Activated CD8-positive, alpha-beta memory T cell treated with anti-CD3 and anti-CD28 coated beads for 4 hours (primary cell): Measurements from ENCODE around the gene RPL23.
A peak's percentile ranks its signal among the peaks of the same experiment; 100 is the strongest.

Source experiments
- DNase-seq, 2 donors: peaks; one replicate each; pipeline ENCODE4 v3.0.0-alpha.2; 2020; ENCODE audit warnings: low read depth in 2 of 2

The RPL23 gene

GRCh38 chr17:38853292-38854219 lies at the start of gene RPL23:
Gene RPL23, minus strand, starts transcription at chr17:38853721. Its CDS starts 11 bp downstream, at chr17:38853710.
- peak; percentile 84 to 90 for DNase-seq

DNA sequence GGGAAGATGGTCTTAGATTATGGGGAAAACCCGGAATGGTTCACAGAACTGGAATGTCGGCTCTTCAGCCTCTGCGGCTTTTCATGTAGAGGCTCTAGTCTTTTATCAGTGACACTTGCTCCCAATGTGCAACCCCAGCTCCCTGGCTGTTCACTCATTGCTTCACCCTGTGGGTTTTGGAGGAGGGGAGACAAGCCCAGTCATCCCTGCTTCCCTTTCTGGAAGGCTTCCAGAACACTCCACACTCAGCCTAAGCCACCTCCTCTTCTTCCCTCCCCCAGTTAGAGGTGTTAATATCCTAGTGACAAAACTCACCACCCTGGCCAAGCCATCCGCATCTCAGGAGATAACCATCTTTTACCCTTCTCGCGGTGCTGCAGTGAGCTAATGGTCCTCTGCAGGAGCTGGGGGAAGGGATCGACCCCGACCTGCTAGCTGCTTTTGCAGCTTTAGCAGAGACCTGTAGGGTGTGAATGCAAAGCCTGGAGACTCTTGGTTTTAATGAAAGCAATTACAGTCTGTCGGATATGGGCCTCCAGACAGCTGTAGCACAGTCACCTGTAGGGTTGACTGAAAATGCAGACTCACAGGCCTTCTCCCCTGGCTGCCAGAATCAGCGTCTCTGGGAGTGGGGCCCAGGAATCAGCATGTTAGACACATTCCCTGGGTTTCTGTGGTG lies 47.6 kb upstream of the RPL23 start:
- DNase-seq, result no peak

- DNase-seq, result no peak
Measured at GRCh38 chr17:38899421-38899820, 45.9 kb upstream of the RPL23 start.

DNA sequence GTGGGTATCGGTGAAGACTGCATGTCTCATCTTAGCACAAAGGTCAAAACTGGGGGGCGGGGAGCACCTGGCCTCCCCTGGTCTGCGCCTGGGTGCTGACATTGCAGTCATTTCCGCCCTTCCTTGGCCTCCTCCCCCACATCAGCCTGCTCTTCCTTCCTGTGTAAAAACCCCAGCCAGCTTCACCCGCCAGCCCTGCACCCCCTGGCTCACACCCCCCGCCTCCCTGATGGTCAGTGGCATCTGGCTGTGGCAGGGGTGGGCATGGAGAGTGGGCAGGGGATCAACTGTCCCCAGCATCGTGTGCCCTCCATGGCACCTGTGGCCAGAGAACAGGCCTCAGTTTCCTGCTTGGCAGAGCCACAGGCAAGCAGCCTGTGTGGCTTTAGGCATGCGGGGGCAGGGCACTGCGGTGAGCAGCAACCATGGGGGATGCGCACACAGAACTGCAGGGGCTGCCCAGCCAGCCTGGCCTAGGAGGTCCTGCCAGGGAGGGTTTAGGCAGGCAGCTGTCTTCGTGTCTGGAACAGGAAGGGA lies 45.4 kb upstream of the RPL23 start:
- peak; percentile 83 to 86 for DNase-seq

DNA sequence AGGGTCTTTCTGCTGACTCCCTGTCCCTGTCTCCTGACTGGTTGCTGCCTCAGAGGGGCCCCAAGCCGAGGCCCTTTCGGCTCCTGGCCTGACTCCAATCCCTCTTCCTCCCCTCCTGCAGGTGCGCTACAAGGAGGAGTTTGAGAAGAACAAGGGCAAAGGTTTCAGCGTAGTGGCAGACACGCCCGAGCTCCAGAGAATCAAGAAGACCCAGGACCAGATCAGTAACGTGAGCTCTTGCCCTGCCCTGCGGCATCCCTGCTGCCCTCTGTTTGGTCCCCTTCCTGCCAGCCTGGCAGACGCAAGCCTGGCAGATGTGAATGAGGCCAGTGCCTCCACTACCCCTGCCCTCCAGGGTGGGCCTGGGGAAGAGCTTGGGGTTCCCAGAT lies 44.8 kb upstream of the RPL23 start:
- DNase-seq, result no peak

GRCh38 chr17:38897671-38898290 lies 44.3 kb upstream of the RPL23 start:
- no peak for DNase-seq

GRCh38 chr17:38897176-38897575 lies 43.7 kb upstream of the RPL23 start:
- no peak for DNase-seq

DNA sequence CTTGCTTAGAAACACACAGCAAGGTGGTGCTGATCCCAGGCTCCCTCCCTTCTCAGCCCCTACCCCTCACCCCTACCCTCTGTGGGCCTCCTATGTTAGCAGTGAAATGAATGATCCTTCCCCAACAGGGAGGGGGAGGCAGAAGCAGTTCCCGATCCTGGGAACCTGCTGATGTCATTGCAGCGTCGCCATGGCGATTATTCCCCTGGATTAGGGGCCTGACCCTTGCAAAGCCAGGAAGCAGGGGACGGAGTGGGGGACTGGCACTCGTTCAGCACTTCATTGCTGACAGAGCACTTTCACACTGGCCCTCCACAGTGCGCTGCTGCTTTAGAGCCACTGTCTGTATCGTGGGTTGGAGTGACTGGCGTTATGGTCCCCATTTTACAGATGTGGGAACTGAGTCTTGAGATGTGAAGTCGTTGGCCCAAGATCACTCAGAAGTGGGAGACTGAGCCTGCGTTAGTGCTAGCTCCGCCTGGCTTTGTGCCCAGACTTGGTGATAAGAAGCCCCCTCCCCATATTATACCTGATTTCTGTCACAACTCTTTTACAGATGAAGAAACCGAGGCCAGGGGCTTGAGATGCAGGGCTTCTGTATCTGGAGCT lies 42.9 kb upstream of the RPL23 start:
- no peak for DNase-seq

DNA sequence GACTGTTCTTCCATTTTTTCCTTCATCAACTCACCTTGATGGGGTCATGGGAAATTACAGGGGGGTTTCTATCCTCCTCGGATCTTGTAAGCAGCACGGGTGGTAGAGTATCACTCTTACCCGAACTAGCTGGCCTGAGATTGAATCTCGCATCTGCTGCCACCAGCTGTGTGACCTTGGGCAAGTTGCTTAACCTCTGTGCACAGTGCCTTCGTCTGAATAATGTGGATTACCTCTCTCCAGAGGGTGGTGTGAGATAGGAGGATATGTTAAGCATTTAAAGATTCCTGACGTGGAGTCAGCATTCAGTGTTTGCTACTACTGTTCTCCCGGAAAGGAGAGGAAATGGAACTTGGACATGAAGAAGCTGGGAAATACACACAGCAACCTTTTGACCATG lies 40.8 kb upstream of the RPL23 start:
- DNase-seq, result no peak

GRCh38 chr17:38893607-38894006 lies 40.1 kb upstream of the RPL23 start:
- DNase-seq, result no peak

GRCh38 chr17:38893113-38893512 lies 39.6 kb upstream of the RPL23 start:
- no peak for DNase-seq

DNA sequence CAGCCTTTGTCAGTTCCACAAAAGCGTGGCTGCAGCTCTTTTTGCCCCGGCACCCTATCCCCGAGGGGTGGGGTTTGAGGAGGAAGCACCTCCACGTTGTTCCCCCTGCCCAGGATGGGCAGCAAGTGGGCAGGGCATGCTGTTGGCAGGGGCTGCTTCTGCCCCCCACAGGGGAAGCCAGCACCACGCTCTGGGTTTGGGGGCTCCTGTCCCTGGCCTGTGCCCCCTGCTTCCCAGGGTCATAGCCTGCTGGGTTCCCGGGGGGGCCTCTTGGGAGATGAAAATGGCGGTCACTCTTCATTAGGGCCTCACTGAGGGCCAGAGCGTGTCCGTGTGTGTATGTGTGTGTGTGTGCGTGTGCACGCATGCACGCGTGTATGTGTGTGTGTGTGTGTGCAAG lies 39.1 kb upstream of the RPL23 start:
- DNase-seq, result no peak

DNA sequence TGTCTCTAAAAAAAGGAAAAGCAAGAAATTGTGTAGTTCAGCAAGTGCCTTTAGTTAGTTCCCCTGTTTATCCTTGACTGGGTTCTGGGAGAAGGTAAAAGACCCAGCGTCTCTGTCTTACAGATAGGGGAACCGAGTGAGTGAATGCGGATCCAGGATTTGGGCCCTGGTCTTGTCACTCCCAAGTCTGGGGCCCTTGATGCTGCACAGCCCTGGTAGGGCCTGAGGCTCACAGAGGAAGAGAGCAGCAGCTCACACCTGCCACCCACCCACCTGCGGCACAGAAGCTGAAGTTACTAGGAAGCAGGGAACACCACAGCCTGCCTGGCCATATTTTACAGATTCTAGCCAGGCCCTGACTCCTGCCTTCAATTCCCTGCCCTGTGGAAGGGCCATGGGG lies 38.6 kb upstream of the RPL23 start:
- no peak for DNase-seq

- no peak for DNase-seq
Measured at GRCh38 chr17:38891441-38891840, 37.9 kb upstream of the RPL23 start.

DNA sequence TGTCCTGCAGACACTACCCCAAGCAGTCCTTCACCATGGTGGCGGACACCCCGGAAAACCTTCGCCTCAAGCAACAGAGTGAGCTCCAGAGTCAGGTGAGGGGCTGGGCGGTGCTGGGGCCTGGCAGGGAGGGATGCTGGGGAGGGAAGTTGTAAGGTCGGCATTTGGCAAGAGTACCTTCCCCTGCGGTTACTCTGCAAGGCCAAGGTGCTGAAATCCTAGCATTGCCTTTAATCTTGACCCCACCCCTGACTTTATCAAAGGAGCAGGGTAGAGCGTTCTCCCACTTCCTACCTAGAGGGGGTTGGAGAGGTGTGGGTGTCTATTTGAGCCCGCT lies 36.9 kb upstream of the RPL23 start:
- no peak for DNase-seq

DNA sequence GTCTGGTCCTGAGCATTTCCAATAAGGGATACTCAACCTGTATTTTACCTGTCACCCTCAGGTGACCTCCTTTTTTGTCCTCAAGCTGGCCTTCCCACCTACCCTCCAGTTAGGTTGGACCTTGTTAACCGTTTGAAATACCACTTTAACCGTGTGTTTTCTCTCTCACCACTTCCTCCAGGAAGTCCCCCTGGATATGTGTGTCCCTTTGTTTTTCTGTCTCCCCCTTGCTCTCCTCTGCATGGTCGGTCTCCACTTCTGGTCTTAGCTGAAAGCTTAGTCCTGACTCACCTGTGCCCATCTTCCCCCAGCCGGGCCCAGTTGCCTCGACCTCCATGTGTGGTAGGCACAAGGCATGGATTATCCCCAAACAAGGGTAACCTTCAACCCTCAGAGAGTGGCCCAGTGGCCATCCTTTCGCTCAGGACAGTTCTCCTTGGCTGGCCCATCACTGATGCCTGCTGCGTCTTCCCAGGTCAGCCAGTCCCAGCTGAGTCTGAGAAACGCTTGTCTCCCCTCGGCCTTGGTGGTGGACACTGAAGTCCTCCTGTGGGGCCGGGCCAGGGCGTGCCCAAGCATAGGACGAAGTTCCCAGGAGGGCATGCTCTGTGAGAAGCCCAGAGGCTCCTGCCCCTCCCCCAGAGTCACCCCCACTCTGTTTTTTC lies 36.4 kb upstream of the RPL23 start:
- no peak for DNase-seq

- no peak for DNase-seq
Measured at GRCh38 chr17:38888842-38889241, 35.3 kb upstream of the RPL23 start.

DNA sequence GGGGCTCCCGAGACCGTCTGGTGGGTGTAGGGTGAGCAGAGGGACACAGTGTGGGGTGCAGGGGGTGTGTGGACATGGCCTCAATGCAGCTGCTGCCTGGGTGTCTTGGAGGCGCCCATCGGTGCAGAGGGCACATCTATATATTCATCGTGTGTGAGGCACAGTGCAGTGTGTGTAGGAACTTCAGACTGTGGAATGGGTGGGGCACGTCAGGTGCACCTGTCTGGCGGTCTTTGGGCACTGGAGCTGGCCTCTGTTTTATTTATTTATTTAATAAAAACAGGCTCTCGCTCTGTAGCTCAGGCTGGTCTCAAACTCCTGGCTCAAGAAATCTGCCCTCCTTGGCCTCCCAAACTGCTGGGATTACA lies 33.1 kb upstream of the RPL23 start:
- DNase-seq, result no peak

DNA sequence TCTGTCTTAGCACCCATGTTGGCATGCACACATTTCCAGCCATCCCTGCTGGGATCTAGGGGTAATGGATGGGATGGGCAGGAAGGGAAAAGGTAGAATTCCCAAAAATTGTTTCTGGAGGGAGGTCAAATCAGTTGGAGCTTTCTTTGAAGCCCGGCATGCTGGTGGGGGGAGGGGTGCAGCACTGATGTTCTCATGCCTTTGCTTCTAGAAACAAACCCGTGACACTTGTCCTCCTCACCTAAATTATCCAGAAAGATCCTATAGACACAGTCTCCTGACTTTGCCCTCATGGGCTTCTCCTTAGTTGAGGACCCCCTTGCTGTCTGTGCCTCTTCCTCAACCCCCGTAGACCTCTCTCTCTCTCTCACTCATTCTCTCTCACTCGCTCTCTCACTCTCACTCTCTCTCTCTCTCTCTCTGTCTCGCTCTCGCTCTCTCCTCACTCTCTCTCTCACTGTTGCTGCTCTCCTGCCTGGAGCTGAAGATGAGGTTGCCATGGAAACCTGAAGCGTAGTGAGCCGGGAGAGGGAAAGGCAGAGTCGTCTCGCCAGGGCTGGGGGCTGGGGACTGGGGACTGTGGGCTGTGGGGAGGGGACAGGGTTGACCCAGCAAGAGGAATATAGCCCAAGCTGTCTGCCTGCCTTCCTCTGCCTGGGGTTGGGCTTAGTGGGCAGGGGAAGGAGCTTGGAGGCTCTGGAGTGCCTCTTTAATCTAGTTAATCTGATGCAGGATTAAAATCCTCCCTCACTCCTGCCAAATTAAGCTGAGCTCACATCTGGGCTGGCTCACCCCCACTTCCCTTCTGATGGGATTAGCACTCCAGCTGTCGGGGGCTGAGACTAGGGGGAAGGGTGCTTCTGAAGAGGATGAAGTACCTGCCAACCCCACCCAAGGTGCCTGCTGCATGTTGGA lies 32.5 kb upstream of the RPL23 start:
- no peak for DNase-seq

DNA sequence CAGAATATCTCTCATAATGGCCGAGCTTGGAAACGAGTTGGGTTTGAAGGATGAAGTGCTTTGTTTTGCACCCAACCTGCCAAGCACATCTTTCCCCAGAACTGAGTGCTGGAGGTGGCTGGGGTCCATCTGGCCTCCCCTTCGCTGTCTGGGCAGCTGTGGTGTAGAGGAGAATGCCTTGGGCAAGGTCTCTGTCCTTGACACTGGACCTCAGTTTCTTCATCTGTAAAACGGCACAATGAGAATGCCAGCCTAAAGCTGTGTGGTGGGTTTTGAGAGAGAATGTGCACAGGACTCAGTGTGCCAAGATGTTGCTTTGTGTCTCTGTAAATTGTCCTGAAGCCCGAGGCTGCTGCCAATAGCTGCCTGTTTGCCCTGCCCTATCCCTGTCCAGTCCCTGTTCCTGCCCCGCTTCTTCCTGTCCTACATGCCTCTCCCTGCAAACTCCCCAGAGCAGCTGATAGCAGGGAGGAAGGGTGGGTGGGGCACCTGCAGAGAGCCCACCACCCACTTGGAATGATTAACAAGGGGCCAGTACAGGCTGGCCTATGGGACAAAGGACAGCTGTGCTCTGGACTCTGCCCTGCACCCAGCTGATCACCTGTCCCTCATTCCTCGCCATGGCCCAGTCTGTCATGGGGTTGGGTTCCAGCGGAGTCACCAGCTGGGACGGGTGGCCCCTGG lies 31.7 kb upstream of the RPL23 start:
- DNase-seq, result no peak
